HEK293T (cell line): Measurements from ENCODE around the gene PCBP4.

Experiments used
- BHLHE40 ChIP-seq: fragments of 450-650 bp; IDR thresholded peaks from 2 replicates; pipeline ENCODE4 v1.6.1; 2016; ENCODE audit warnings: mild to moderate bottlenecking, moderate library complexity, borderline replicate concordance
- FOXA1 ChIP-seq: fragments of 450-650 bp; IDR thresholded peaks from 2 replicates; pipeline ENCODE4 v1.6.1; 2016; ENCODE audit warnings: mild to moderate bottlenecking
- FOXK2 ChIP-seq: fragments of 450-650 bp; IDR thresholded peaks from 2 replicates; pipeline ENCODE4 v1.6.1; 2016; ENCODE audit warnings: mild to moderate bottlenecking
- FOXM1 ChIP-seq: fragments of 450-650 bp; IDR thresholded peaks from 2 replicates; pipeline ENCODE4 v1.6.1; 2017; ENCODE audit warnings: mild to moderate bottlenecking, borderline replicate concordance
- L3MBTL2 ChIP-seq: fragments of 450-650 bp; conservative IDR thresholded peaks from 2 replicates; pipeline ENCODE4 v1.6.1; 2016; ENCODE audit warnings: mild to moderate bottlenecking
- NFRKB ChIP-seq: fragments of 450-650 bp; IDR thresholded peaks from 2 replicates; pipeline ENCODE4 v1.6.1; 2016; ENCODE audit warnings: mild to moderate bottlenecking, moderate library complexity
- SP1 ChIP-seq: fragments of 450-650 bp; IDR thresholded peaks from 2 replicates; pipeline ENCODE4 v1.6.1; 2017
- SUZ12 ChIP-seq: fragments of 450-650 bp; IDR thresholded peaks from 2 replicates; pipeline ENCODE4 v1.6.1; 2016; ENCODE audit warnings: mild to moderate bottlenecking
- TARDBP ChIP-seq: fragments of 450-650 bp; IDR thresholded peaks from 2 replicates; pipeline ENCODE4 v1.6.1; 2016

DNA sequence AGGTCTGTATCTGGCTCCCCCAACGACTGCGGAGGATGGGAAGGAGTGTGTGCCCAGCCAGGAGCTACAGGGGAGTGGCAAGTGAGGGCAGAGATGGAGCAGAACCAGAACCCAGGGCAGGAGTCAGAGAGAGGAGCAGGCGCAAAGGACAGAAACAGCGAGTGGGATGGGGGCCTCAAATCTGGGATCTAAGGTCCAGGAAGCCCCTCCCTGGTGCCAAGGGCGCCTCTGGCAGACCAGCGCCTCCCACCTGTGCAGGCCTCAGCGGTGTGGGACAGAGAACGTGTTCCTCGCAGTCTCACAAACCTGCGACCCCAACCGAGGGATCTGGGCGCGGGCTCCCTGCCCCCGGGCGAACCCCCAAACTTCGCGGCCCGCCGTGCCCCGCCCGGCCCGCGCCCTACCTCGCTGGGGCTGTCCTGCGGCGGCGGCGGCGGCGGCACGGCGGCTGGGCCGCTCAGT is 301 bp downstream of the PCBP4 start:
- TF ChIP-seq BHLHE40 (no peak), FOXK2 (no peak), SUZ12 (no peak), FOXA1 (no peak), NFRKB (no peak), L3MBTL2 (no peak), TARDBP (no peak), FOXM1 (no peak), SP1 (no peak)
